ENCODE results near the gene CSH1. TPM values are rescaled to one million over a fixed set of nuclear protein-coding genes. Genes with fewer than 3 reads are reported as not detected.
"Not testable (repeated sequence)": the region's sequence is repeated elsewhere in the genome, so short reads cannot be mapped to it uniquely, and the experiment has no call there.

Gene CSH1
- total and polyA plus RNA-seq, 2 donors (not counting 1 experiment from before 2014, with no cell fraction given): not detected

DNA sequence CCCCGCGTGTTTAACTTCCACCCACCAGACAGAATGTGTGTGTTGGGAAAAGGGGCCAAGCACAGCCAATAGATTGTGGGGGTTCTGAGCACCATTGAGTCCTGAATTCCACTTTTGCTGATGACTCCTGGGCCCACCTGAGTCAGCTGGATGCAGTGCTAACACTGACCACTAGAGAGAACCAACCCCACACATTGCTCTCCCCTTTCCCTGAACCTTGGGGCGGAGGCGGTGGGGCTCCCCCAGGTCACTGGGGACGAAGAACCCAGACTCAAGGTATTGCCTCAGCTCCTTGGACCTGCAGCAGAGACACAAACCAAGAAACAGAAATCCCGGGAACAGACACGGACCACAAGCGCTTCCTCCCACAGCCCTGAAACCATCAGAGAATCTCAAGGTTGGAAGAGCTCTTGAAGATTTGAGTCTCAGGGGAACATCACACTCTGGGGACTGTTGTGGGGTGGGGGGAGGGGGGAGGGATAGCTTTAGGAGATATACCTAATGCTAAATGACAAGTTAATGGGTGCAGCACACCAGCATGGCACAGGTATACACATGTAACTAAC, 22.2 kb downstream of the CSH1 start:
- H3K9me3 ChIP-seq (ENCODE audit: control insufficient read depth, insufficient read depth, low read depth, low read length); H3K79me2 ChIP-seq (ENCODE audit: control insufficient read depth, insufficient read depth, low read length); H3K27me3 ChIP-seq (ENCODE audit: control insufficient read depth, insufficient read depth, low read length); H3K4me1 ChIP-seq (ENCODE audit: control insufficient read depth, extremely low read depth, insufficient read depth, low read length); H3K4me2 ChIP-seq (ENCODE audit: extremely low read depth, insufficient read depth, low read length); H3K27ac ChIP-seq (ENCODE audit: insufficient read depth, low read length); H3K36me3 ChIP-seq (ENCODE audit: control insufficient read depth, insufficient read depth, low read length); H2AFZ ChIP-seq (ENCODE audit: low read length); DNase-seq (ENCODE audit: low read depth in 2 of 2); H3K4me3 ChIP-seq (replicated peaks in 1 of 4; ENCODE audit: control extremely low read depth in 1 of 4, insufficient read depth in 1 of 4, low read depth in 3 of 4, low read length in 4 of 4); H4K20me1 ChIP-seq (ENCODE audit: control insufficient read depth, extremely low read depth, insufficient read depth, low read length); H3K9ac ChIP-seq (ENCODE audit: insufficient read depth, low read length): not testable (repeated sequence)

GRCh38 chr17:63873577-63873976, 22.8 kb downstream of the CSH1 start, which contains the start of gene CSH2:
Gene CSH2, minus strand, starts transcription at chr17:63873677. Its CDS starts 63 bp downstream, at chr17:63873614.
- H3K27ac ChIP-seq (ENCODE audit: insufficient read depth, low read length); H3K9me3 ChIP-seq (ENCODE audit: control insufficient read depth, insufficient read depth, low read depth, low read length); H2AFZ ChIP-seq (ENCODE audit: low read length); H3K79me2 ChIP-seq (ENCODE audit: control insufficient read depth, insufficient read depth, low read length); H3K27me3 ChIP-seq (ENCODE audit: control insufficient read depth, insufficient read depth, low read length); H3K36me3 ChIP-seq (ENCODE audit: control insufficient read depth, insufficient read depth, low read length); H3K9ac ChIP-seq (ENCODE audit: insufficient read depth, low read length); H3K4me2 ChIP-seq (ENCODE audit: extremely low read depth, insufficient read depth, low read length); DNase-seq (ENCODE audit: low read depth in 2 of 2); H3K4me3 ChIP-seq (replicated peaks in 1 of 4; ENCODE audit: control extremely low read depth in 1 of 4, insufficient read depth in 1 of 4, low read depth in 3 of 4, low read length in 4 of 4); H4K20me1 ChIP-seq (ENCODE audit: control insufficient read depth, extremely low read depth, insufficient read depth, low read length); H3K4me1 ChIP-seq (ENCODE audit: control insufficient read depth, extremely low read depth, insufficient read depth, low read length): not testable (repeated sequence)

DNA sequence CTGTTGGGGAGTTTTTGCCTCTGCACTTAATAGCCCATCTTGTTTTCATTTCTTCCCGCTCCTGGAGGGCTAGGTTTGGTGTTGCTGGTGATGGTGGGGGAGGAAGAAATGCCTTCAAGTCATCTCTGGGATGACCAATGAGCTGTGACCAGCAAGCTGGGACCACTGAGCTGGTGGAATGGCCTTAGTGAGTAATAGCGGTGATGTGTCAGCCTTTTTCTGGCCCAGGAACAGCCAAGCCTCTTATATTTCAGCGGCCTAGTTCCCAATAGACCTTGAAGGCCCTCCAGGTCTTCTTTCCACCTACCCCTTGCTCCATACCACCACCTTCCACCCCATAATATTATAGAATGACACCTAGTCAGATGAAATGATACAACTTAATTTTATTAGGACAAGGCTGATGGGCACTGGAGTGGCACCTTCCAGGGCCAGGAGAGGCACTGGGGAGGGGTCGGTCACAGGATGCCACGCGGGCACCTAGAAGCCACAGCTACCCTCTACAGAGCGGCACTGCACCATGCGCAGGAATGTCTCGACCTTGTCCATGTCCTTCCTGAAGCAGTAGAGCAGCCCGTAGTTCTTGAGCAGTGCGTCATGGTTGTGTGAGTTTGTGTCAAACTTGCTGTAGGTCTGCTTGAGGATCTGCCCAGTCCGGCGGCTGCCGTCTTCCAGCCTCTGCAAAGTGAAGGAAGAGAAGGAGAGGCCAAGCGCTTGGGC, 24.6 kb downstream of the CSH1 start:
- not testable (repeated sequence) for H3K4me3 ChIP-seq (replicated peaks in 1 of 4; ENCODE audit: control extremely low read depth in 1 of 4, insufficient read depth in 1 of 4, low read depth in 3 of 4, low read length in 4 of 4); H3K9me3 ChIP-seq (ENCODE audit: control insufficient read depth, insufficient read depth, low read depth, low read length); H4K20me1 ChIP-seq (ENCODE audit: control insufficient read depth, extremely low read depth, insufficient read depth, low read length); H3K9ac ChIP-seq (ENCODE audit: insufficient read depth, low read length); H3K36me3 ChIP-seq (ENCODE audit: control insufficient read depth, insufficient read depth, low read length); H3K27ac ChIP-seq (ENCODE audit: insufficient read depth, low read length); H3K79me2 ChIP-seq (ENCODE audit: control insufficient read depth, insufficient read depth, low read length); H2AFZ ChIP-seq (ENCODE audit: low read length); H3K4me2 ChIP-seq (ENCODE audit: extremely low read depth, insufficient read depth, low read length); H3K27me3 ChIP-seq (ENCODE audit: control insufficient read depth, insufficient read depth, low read length); H3K4me1 ChIP-seq (ENCODE audit: control insufficient read depth, extremely low read depth, insufficient read depth, low read length)
- peak in 1 of 2 donors; percentile 4 for DNase-seq (ENCODE audit: low read depth in 2 of 2)

GRCh38 chr17:63870292-63870665, 26.1 kb downstream of the CSH1 start:
- peak in 1 of 2 donors; percentile 40 for DNase-seq (ENCODE audit: low read depth in 2 of 2)

More at GRCh38 chr17:63870292-63870665, 26.1 kb downstream of the CSH1 start:
- not testable (repeated sequence) for H2AFZ ChIP-seq (ENCODE audit: low read length); H3K9me3 ChIP-seq (ENCODE audit: control insufficient read depth, insufficient read depth, low read depth, low read length); H3K27ac ChIP-seq (ENCODE audit: insufficient read depth, low read length); H3K9ac ChIP-seq (ENCODE audit: insufficient read depth, low read length); H3K36me3 ChIP-seq (ENCODE audit: control insufficient read depth, insufficient read depth, low read length); H3K4me3 ChIP-seq (replicated peaks in 1 of 4; ENCODE audit: control extremely low read depth in 1 of 4, insufficient read depth in 1 of 4, low read depth in 3 of 4, low read length in 4 of 4); H3K4me1 ChIP-seq (ENCODE audit: control insufficient read depth, extremely low read depth, insufficient read depth, low read length); H3K4me2 ChIP-seq (ENCODE audit: extremely low read depth, insufficient read depth, low read length); H4K20me1 ChIP-seq (ENCODE audit: control insufficient read depth, extremely low read depth, insufficient read depth, low read length); H3K79me2 ChIP-seq (ENCODE audit: control insufficient read depth, insufficient read depth, low read length); H3K27me3 ChIP-seq (ENCODE audit: control insufficient read depth, insufficient read depth, low read length)
